IMR-90 (cell line): ENCODE data around the gene CTBP1. TPM values are rescaled to one million over a fixed set of nuclear protein-coding genes. Genes with fewer than 3 reads are reported as not detected.

Experiments used
- ATAC-seq: fragments of 200-7000 bp; cut with Tn5 transposase; 2 replicates; pipeline ENCODE4 v1.9.1; 2020; ENCODE audit warnings: low read depth, mild to moderate bottlenecking, moderate library complexity
- BruUV-seq: library from RNA; stranded (reverse); fragments of 400-500 nt; replicated peaks from 2 replicates; lab custom pipeline; 2021; lab: Mats Ljungman, UMichigan
- CTCF ChIA-PET: fragments of 300-600 bp; formaldehyde crosslinking; extraction: SDS; loops from one replicate; lab custom pipeline; 2021; ENCODE audit warnings: antibody characterized with exemption; lab: Yijun Ruan, JAX
- POLR2A ChIA-PET: fragments of 300-600 bp; sonication (Branson Sonifier 250); formaldehyde crosslinking; loops from one replicate; lab custom pipeline; 2022; ENCODE audit warnings: antibody characterized with exemption; ENCODE audit not compliant: unreplicated experiment; lab: Charles Lee
- DNase-seq: peaks from one replicate; pipeline ENCODE4 v3.0.0; 2013
- H2AFZ ChIP-seq: replicated peaks from 2 replicates; pipeline ENCODE3; 2013; ENCODE audit warnings: low read length, mild to moderate bottlenecking; ENCODE audit not compliant: poor library complexity
- H2AK5ac ChIP-seq: 2 replicates; pipeline ENCODE4 v1.6.1; 2013; ENCODE audit warnings: low read depth, low read length, inconsistent platforms
- H2AK9ac ChIP-seq: replicated peaks from 2 replicates; pipeline ENCODE3; 2013; ENCODE audit warnings: mild to moderate bottlenecking, low read depth, low read length, moderate library complexity; ENCODE audit not compliant: poor library complexity
- H2BK120ac ChIP-seq: 2 replicates; pipeline ENCODE4 v1.6.1; 2013; ENCODE audit warnings: low read depth, low read length, inconsistent platforms
- H2BK15ac ChIP-seq: 3 replicates; pipeline ENCODE4 v1.6.1; 2013; ENCODE audit warnings: low read depth, low read length, inconsistent platforms
- H2BK20ac ChIP-seq: 2 replicates; pipeline ENCODE4 v1.6.1; 2013; ENCODE audit warnings: low read depth, mild to moderate bottlenecking, inconsistent platforms, low read length, moderate library complexity
- H2BK5ac ChIP-seq: 2 replicates; pipeline ENCODE4 v1.6.1; 2013; ENCODE audit warnings: mild to moderate bottlenecking, low read depth, low read length, inconsistent platforms; ENCODE audit not compliant: poor library complexity, severe bottlenecking
- H3K14ac ChIP-seq: replicated peaks from 2 replicates; pipeline ENCODE4 v1.6.1; 2013; ENCODE audit warnings: low read depth, low read length, inconsistent platforms
- H3K18ac ChIP-seq: 2 replicates; pipeline ENCODE4 v1.6.1; 2013; ENCODE audit warnings: low read depth, low read length, control low read depth
- H3K23ac ChIP-seq: 2 replicates; pipeline ENCODE4 v1.6.1; 2013; ENCODE audit warnings: low read depth, low read length, inconsistent platforms
- H3K27ac ChIP-seq: 2 replicates; pipeline ENCODE4 v1.5.1; 2013; ENCODE audit warnings: mild to moderate bottlenecking, control low read depth, low read length; ENCODE audit not compliant: insufficient read depth
- H3K27me3 ChIP-seq: 2 replicates; pipeline ENCODE4 v1.6.1; 2013; ENCODE audit warnings: low read length; ENCODE audit not compliant: control insufficient read depth, insufficient read depth
- H3K36me3 ChIP-seq: 2 replicates; pipeline ENCODE4 v1.6.1; 2013; ENCODE audit warnings: low read length, mixed read lengths; ENCODE audit not compliant: control insufficient read depth, insufficient read depth
- H3K4ac ChIP-seq: 2 replicates; pipeline ENCODE4 v1.6.1; 2013; ENCODE audit warnings: low read depth, low read length, inconsistent platforms
- H3K4me1 ChIP-seq: 2 replicates; pipeline ENCODE4 v1.6.1; 2013; ENCODE audit warnings: low read length, mixed read lengths; ENCODE audit not compliant: control insufficient read depth, insufficient read depth
- H3K4me2 ChIP-seq: 2 replicates; pipeline ENCODE4 v1.6.1; 2013; ENCODE audit warnings: low read depth, mild to moderate bottlenecking, control low read depth, low read length, moderate library complexity
- H3K4me3 ChIP-seq: 2 replicates; pipeline ENCODE4 v1.5.1; 2013; ENCODE audit warnings: low read depth, mild to moderate bottlenecking, control low read depth, low read length, moderate library complexity; ENCODE audit not compliant: insufficient read depth
- H3K56ac ChIP-seq: 2 replicates; pipeline ENCODE4 v1.6.1; 2013; ENCODE audit warnings: low read length, inconsistent platforms; ENCODE audit not compliant: insufficient read depth; ENCODE audit errors: extremely low read depth
- H3K79me1 ChIP-seq, 2 experiments: 2 replicates each; pipeline ENCODE4 v1.6.1; 2013; ENCODE audit warnings: low read length in 2 of 2, inconsistent platforms in 1 of 2, low read depth in 1 of 2
- H3K9ac ChIP-seq: 2 replicates; pipeline ENCODE4 v1.6.1; 2013; ENCODE audit warnings: low read depth, low read length, control low read depth
- H3K9me1 ChIP-seq: 2 replicates; pipeline ENCODE4 v1.6.1; 2013; ENCODE audit warnings: low read length, inconsistent platforms; ENCODE audit not compliant: insufficient read depth
- H3K9me3 ChIP-seq: 2 replicates; pipeline ENCODE4 v1.6.1; 2013; ENCODE audit warnings: low read length; ENCODE audit not compliant: control insufficient read depth, insufficient read depth
- H4K20me1 ChIP-seq: 2 replicates; pipeline ENCODE4 v1.6.1; 2013; ENCODE audit warnings: low read length, inconsistent platforms; ENCODE audit not compliant: insufficient read depth
- H4K5ac ChIP-seq: 2 replicates; pipeline ENCODE4 v1.6.1; 2013; ENCODE audit warnings: mild to moderate bottlenecking, low read depth, low read length, control low read depth
- H4K8ac ChIP-seq, 2 experiments: 2 replicates each; pipeline ENCODE4 v1.6.1; 2013; ENCODE audit warnings: low read depth in 2 of 2, low read length in 2 of 2, control low read depth in 1 of 2, inconsistent platforms in 1 of 2
- H4K91ac ChIP-seq: 2 replicates; pipeline ENCODE4 v1.6.1; 2013; ENCODE audit warnings: low read depth, low read length, inconsistent platforms; ENCODE audit not compliant: insufficient read depth
- BHLHE40 ChIP-seq: fragments of 150-350 bp; IDR thresholded peaks from 2 replicates; pipeline ENCODE4 v1.6.1; 2016; ENCODE audit warnings: mild to moderate bottlenecking, low read depth, low read length
- CHD1 ChIP-seq: IDR thresholded peaks from 2 replicates; pipeline ENCODE4 v1.6.1; 2012; ENCODE audit warnings: low read depth, low read length, improper control_type of control experiment
- FOS ChIP-seq: fragments of 150-350 bp; IDR thresholded peaks from 2 replicates; pipeline ENCODE4 v1.6.1; 2016; ENCODE audit warnings: low read depth, low read length
- MAZ ChIP-seq: IDR thresholded peaks from 2 replicates; pipeline ENCODE4 v1.6.1; 2012; ENCODE audit warnings: low read depth, mild to moderate bottlenecking, low read length, improper control_type of control experiment, moderate library complexity, borderline replicate concordance
- MXI1 ChIP-seq: IDR thresholded peaks from 2 replicates; pipeline ENCODE4 v1.6.1; 2012; ENCODE audit warnings: low read depth, mild to moderate bottlenecking, low read length, moderate library complexity, borderline replicate concordance
- NFE2L2 ChIP-seq: fragments of 150-350 bp; IDR thresholded peaks from 2 replicates; pipeline ENCODE4 v1.6.1; 2016; ENCODE audit warnings: low read depth, mild to moderate bottlenecking, low read length
- POLR2A ChIP-seq: IDR thresholded peaks from 2 replicates; pipeline ENCODE4 v1.6.1; 2012; ENCODE audit warnings: mild to moderate bottlenecking, low read depth, low read length
- RFX5 ChIP-seq: IDR thresholded peaks from 2 replicates; pipeline ENCODE4 v1.8.0; 2012; ENCODE audit warnings: low read depth, mild to moderate bottlenecking, low read length, moderate library complexity
- SMC3 ChIP-seq: fragments of 150-350 bp; IDR thresholded peaks from 2 replicates; pipeline ENCODE4 v1.6.1; 2016; ENCODE audit warnings: low read depth, mild to moderate bottlenecking, antibody characterized with exemption, low read length, moderate library complexity
- WGBS, 2 experiments: methylation state at CpG; one replicate each; pipeline versions ENCODE4 v1.1.5 to v1.1.7; 2013; ENCODE audit warnings: missing lambda C conversion rate in 2 of 2; ENCODE audit not compliant: insufficient read length in 1 of 2; ENCODE audit errors: extremely low coverage in 2 of 2; 5-methylcytosine and 5-hydroxymethylcytosine counted together
- dilution Hi-C: fragments of 300-500 bp; cut with HindIII; formaldehyde crosslinking; loops from one replicate; pipeline ENCODE4 v1.14.3; 2018; ENCODE audit warnings: low sequenced_read_pairs; ENCODE audit not compliant: unreplicated experiment
- in situ Hi-C: fragments of 300-500 bp; cut with MboI; formaldehyde crosslinking; loops from 3 replicates; pipeline ENCODE4 v1.14.3; 2019; ENCODE audit warnings: low sequenced_read_pairs, inconsistent platforms, mixed read lengths
- intact Hi-C: fragments of 100-400 bp; cut with micrococcal nuclease; formaldehyde crosslinking; loops from 2 replicates; pipeline ENCODE4 v1.10.0; 2022
- polyA plus RNA-seq, 3 experiments: library from polyadenylated mRNA; depleted of rRNA; stranded (reverse); fragments of >200 nt; gene quantifications; 2 replicates each; pipeline ENCODE4 v1.2.3, GENCODE V29; 2012; ENCODE audit warnings: low replicate concordance in 1 of 3
- total RNA-seq: library from RNA; depleted of rRNA; stranded (reverse); fragments of >200 nt; gene quantifications from 2 replicates; pipeline ENCODE4 v1.2.3, GENCODE V29; 2012
- TF ChIP-seq, protein P1 (sequence below): conservative IDR thresholded peaks from 2 replicates; pipeline ENCODE4 v1.5.1; 2012; ENCODE audit warnings: mild to moderate bottlenecking, low read depth, low read length, improper control_type of control experiment
- TF ChIP-seq, protein P2 (sequence below): fragments of 150-350 bp; IDR thresholded peaks from 2 replicates; pipeline ENCODE4 v1.6.1; 2016; ENCODE audit warnings: low read depth, mild to moderate bottlenecking, low read length, moderate library complexity, borderline replicate concordance

CTBP1 gene
- total and polyA plus RNA-seq, 2 of the 4 experiments (the other 2 are of a cell fraction): 147 to 212 TPM

- H4K5ac ChIP-seq: no peak overlapping the region
- no peak overlapping the region for H3K9ac ChIP-seq
- no peak overlapping the region for H3K4ac ChIP-seq
- H2BK15ac ChIP-seq: no peak overlapping the region
- no peak overlapping the region for H3K18ac ChIP-seq
- no peak overlapping the region for H4K91ac ChIP-seq
- H3K79me1 ChIP-seq: peaks cover 10 to 12% of the 10 kb centered on the region in 2 experiments
- H3K27me3 ChIP-seq: no peaks in the 10 kb centered on the region
- H3K4me3 ChIP-seq: no peak overlapping the region
- H3K9me1 ChIP-seq: no peaks in the 10 kb centered on the region
- dilution Hi-C loops: no loop called here
- no peak overlapping the region for H3K27ac ChIP-seq
- peaks cover 36% of the 10 kb centered on the region for H3K9me3 ChIP-seq
- in situ Hi-C loops: no loop called here
- no peak overlapping the region for H4K8ac ChIP-seq
- no peak overlapping the region for H2AK5ac ChIP-seq
- TF ChIP-seq MAZ: no peak
- no peak for TF ChIP-seq POLR2A
- no peak for TF ChIP-seq NFE2L2
- TF ChIP-seq, protein P1, sequence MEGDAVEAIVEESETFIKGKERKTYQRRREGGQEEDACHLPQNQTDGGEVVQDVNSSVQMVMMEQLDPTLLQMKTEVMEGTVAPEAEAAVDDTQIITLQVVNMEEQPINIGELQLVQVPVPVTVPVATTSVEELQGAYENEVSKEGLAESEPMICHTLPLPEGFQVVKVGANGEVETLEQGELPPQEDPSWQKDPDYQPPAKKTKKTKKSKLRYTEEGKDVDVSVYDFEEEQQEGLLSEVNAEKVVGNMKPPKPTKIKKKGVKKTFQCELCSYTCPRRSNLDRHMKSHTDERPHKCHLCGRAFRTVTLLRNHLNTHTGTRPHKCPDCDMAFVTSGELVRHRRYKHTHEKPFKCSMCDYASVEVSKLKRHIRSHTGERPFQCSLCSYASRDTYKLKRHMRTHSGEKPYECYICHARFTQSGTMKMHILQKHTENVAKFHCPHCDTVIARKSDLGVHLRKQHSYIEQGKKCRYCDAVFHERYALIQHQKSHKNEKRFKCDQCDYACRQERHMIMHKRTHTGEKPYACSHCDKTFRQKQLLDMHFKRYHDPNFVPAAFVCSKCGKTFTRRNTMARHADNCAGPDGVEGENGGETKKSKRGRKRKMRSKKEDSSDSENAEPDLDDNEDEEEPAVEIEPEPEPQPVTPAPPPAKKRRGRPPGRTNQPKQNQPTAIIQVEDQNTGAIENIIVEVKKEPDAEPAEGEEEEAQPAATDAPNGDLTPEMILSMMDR: no peak
- TF ChIP-seq RFX5: no peak
- no peak for TF ChIP-seq BHLHE40
- no peak for TF ChIP-seq CHD1
- TF ChIP-seq, protein P2, sequence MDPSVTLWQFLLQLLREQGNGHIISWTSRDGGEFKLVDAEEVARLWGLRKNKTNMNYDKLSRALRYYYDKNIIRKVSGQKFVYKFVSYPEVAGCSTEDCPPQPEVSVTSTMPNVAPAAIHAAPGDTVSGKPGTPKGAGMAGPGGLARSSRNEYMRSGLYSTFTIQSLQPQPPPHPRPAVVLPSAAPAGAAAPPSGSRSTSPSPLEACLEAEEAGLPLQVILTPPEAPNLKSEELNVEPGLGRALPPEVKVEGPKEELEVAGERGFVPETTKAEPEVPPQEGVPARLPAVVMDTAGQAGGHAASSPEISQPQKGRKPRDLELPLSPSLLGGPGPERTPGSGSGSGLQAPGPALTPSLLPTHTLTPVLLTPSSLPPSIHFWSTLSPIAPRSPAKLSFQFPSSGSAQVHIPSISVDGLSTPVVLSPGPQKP: no peak
- no peak for TF ChIP-seq SMC3
- no peak for TF ChIP-seq MXI1
- TF ChIP-seq FOS: no peak
- DNase-seq (no peak), ATAC-seq (no peak)
- no peak overlapping the region for H2BK20ac ChIP-seq
- no peaks in the 10 kb centered on the region for H4K20me1 ChIP-seq
- no peak overlapping the region for H2AK9ac ChIP-seq
- H2BK120ac ChIP-seq: no peak overlapping the region
- H3K4me1 ChIP-seq: no peaks in the 10 kb centered on the region
- no peak overlapping the region for H2AFZ ChIP-seq
- ChIA-PET POLR2A (no interaction called here), CTCF (no interaction called here)
- WGBS, 2 experiments: no CpG with 5 or more reads among the region's 2 CpGs
- no peak overlapping the region for H2BK5ac ChIP-seq
- no TSS peak for BruUV-seq
- no peak overlapping the region for H3K4me2 ChIP-seq
- H3K23ac ChIP-seq: no peak overlapping the region
- no peak overlapping the region for H3K14ac ChIP-seq
- intact Hi-C loops: no loop called here
- no peak overlapping the region for H3K56ac ChIP-seq
- H3K36me3 ChIP-seq: peaks cover 8% of the 10 kb centered on the region
These were observed 6.8 kb upstream of the CTBP1 start for GRCh38 chr4:1255699-1256098.
